ENCODE measurements around the gene FADS1.

Gene FADS1

GRCh38 chr11:61816736-61817455, at the start of gene FADS1:
FADS1 (minus strand) TSS chr11:61817003; CDS start chr11:61816929, 74 bp downstream.
- DNase-seq, result peak; percentile 79

- no peak for DNase-seq
Observed at GRCh38 chr11:61866231-61866957, 49.6 kb upstream of the FADS1 start.

DNA sequence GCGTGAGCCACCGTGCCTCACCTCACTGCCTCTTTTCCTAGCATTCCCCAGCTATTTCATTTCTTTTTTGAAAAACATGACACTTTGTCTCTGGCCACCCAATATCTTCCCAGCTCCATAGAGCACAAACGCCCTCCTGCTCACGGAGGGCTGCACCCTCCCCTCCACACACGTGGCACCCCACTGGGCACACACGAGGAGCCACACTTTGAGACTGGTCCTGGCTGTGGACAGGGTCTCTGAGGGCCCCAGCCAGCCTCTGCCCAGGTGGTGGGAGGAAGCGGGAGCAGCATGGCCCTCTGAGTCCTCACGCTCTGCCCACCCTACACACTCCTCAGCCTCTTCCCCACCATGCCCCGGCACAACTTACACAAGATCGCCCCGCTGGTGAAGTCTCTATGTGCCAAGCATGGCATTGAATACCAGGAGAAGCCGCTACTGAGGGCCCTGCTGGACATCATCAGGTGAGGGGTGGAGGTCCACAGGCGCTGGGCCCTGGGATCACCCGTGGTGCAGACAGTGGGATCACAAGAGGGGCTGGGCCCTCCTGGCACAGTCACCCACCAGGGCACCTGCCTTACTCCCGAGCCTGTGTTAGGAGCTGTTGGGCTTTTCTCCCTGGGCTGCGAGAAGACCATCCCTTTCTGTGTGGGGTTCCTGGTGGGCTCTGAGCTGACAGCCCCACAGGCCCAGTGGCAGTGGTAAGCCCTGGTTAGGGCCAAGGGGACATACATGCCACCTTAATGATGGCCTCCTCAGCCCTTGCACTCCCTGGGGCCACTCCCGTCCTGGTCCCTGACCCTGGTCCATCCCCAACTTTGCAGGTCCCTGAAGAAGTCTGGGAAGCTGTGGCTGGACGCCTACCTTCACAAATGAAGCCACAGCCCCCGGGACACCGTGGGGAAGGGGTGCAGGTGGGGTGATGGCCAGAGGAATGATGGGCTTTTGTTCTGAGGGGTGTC, 48.3 kb upstream of the FADS1 start:
- no peak for DNase-seq

GRCh38 chr11:61863548-61864081, 46.8 kb upstream of the FADS1 start:
- no peak for DNase-seq

- DNase-seq, result no peak
Observed at GRCh38 chr11:61862714-61863547, 46.1 kb upstream of the FADS1 start.

DNA sequence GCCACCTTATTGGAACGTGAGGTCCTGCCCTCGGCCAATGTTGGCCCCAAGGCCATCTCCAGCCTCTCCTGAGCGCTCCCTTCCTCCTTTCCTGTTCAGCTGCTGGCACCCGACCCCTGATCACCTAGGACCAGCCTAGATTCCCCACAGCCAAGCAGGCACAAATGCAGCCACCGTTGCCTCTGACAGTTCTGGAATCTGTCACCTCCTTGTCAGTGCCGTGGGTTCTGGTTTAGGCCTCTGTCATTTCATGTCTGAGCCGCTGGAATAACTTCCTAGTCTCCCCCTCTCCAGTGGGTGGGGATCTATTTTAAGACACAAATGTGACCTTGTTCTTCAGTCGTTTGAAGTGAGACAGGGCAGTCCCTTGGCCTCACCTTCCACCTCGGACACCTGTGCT, 44.8 kb upstream of the FADS1 start:
- no peak for DNase-seq

DNA sequence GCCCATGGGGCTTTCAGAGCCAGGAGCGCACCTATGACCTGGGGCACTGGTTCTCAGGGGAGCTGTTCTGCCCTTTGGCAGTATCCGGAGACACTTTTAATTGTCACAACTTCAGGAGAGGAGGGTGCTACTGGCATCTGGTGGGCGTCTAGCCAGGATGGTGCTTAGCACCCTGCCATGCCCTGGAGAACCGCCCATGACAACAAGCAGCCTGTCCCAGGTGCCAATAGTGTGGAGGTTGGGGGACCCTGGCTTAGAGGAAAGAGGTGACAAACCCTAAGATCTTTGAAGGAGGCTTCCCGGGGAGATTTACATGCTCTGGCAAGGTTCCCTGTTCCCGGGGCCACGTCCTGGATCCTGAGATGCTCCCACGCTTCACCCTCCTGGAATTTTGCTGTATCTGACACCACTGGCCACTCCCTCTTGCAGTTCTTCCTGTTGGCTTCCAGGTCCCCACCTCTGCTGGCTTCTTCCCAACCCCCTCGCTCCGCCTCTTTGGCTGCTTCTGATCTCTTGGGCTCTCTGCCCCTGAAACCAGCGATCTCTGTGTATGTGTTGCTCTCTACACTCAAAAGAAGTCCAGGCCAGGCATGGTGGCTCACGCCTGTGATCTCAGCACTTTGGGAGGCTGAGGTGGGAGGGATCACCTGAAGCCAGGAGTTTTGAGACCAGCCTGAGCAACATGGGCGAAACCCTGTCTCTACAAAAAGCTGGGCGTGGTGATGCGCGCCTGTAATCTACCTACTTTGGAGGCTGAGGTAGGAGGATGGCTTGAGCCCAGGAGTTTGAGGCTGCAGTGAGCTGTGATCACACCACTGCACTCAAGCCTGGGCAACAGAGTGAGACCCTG, 43.5 kb upstream of the FADS1 start:
- no peak for DNase-seq

DNA sequence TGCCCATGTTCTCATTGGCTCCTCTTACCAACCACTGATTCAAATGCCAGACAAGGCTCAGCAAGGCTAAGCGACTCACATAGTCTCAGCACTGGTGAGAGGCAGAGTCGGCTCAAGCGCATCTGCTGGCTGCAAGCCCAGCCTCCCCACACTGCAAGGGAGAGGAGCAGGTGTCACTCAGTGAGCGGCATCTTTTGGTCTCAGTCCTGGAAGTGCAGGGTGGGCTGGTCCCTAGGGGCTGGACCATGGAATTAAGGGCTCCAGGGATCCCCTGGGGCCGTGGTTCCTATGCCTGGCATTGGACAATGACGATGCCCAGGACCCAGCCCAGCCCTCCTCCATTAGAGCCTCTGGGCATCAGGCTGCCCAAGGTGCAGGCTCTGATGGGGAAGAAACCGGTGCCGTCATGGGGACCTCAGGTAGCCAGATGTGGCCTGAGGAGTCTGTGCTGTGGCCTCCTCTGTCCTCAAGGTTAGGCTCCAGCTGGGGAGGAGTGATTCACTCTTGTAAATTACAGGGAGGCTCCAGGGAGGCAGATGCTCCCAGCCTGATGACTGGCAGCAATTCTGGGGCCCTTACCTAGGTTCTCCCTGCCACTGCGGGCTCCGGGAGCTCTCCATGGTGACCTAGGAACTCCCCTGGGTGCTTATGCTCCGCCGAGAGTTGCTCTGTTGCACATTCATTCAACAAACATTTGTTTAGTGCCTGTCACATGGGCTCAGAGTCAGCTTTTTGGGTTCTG, 39.3 kb upstream of the FADS1 start:
- no peak for DNase-seq

GRCh38 chr11:61854966-61855714, 38.3 kb upstream of the FADS1 start:
- DNase-seq, result no peak

DNA sequence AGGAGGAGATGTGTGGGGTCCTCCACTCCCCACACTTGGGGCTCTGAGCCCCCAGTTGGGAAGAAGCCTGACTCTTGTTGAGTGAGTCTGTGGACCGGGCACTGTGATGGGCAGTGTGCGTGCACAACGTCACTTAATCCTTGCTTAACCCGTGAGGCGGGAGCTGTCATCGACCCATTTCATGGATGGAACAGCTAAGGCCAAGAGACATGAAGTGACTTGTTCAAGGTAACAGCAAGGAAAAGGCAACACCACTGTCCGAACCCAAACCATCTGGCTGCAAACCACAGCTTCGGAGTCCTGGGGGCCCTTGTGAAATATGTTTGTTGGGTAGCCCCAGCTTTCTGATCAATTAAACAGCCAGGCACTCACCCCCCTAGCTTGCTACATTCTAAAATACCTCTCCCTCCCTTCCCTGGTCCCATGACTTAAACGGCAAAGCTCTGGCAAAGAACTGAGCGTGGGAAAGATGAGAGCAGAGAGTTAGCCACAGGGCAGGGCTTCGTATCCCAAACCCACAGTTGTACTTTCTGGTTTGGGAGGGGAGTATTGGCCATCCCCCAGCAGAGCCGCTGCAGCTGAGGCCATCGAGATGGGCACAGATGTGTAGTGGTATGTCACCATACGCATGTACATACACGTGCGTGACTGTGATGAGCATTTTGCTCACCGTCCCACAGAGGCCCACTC, 37.5 kb upstream of the FADS1 start:
- no peak for DNase-seq

DNA sequence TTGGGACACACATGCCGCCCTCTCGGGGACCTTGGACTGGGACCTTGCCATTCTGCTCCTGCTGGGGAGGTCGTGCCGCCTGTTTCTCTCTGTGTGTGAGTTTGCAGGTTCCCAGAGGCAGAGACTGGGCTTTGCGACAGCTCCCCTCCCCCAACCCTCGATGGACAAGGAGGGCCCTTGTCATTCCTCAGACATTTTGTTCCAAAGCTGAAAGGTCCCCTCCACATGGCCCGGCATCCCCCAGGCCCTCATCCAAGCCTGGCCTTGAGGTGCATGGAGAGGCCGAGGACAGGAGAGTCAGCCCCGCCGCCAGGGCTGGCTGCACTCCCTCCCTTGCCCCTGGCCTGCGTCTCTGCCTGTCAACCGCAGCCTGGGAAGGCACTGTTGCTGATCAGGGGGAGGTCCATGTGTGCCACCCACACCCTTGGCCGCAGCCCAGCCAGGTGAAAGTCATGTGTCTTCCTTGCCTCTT, 36.9 kb upstream of the FADS1 start:
- DNase-seq, result no peak

DNA sequence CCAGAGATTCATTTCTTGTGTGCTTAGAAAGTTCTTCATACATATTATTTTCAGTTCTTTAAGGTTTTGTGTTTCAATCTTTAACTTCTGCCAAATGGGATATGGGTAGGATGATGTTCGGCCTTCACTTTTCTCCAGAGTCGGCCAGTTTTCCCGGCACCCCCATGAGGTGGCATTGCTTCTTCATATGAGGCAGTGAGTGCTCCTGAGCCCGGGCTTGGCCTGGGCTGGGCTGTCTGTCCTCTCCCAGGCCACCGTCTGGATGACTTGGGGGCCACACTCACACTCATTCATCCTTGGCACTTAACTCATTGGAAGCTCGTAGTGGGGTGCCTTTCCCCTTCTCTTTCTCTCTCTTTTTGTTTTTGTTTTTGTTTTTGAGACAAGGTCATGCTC, 35.1 kb upstream of the FADS1 start:
- DNase-seq, result no peak

GRCh38 chr11:61851113-61851899, 34.5 kb upstream of the FADS1 start:
- no peak for DNase-seq

- no peak for DNase-seq
Observed at GRCh38 chr11:61850687-61851086, 33.9 kb upstream of the FADS1 start.

GRCh38 chr11:61848631-61849030, 31.8 kb upstream of the FADS1 start:
- DNase-seq, result no peak

GRCh38 chr11:61847914-61848581, 31.2 kb upstream of the FADS1 start:
- DNase-seq, result no peak

DNA sequence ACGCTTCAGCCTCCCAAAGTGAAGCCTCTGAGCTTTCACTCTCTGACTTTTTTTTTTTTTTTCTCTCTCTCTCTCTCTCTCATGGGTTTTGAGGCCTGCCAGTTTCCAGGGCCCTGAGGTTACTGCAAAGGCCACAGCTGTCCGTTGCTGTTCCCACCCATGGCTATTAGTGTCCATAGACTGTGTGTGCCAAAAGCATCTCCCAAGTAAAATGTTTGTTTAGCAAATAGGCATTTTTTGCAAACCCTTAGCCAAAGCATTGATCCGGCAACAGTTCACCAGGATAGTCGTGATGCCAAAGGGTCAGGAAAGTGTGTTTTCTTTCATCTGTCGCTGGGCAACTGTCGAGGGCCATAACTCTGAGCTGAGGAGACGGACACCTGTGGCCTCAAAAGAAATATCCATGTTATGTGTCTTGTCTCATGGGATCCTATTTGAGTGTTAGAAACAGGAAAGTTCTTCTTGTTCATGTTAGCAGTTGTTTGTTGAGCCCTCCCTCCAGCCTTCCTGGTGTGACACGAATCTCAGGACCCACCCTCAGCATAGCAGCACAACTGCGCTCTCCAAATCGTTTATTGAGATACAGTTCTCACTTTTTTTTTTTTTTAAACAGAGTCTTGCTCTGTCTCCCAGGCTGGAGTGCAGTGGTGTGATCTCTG, 29.7 kb upstream of the FADS1 start:
- DNase-seq, result no peak
